Nephron progenitor cell (in vitro differentiated cells): ENCODE measurements around the gene SIRT7.
"Not testable (repeated sequence)": the region's sequence is repeated elsewhere in the genome, so short reads cannot be mapped to it uniquely, and the experiment has no call there.

Experiments used
- DNase-seq: peaks from one replicate; pipeline ENCODE4 v3.0.0; 2021
- H3K27ac Mint-ChIP-seq: 2 replicates; pipeline ENCODE4 v1.8.0; 2021; ENCODE audit warnings: mild to moderate bottlenecking, moderate library complexity, mixed read lengths
- H3K27me3 Mint-ChIP-seq: 2 replicates; pipeline ENCODE4 v1.8.0; 2021; ENCODE audit warnings: mild to moderate bottlenecking, low read depth, mixed read lengths; ENCODE audit not compliant: poor library complexity
- H3K36me3 Mint-ChIP-seq: 2 replicates; pipeline ENCODE4 v1.8.0; 2021; ENCODE audit warnings: low read depth, mixed read lengths
- H3K4me1 Mint-ChIP-seq: 2 replicates; pipeline ENCODE4 v1.8.0; 2021; ENCODE audit warnings: mixed read lengths
- H3K4me3 Mint-ChIP-seq: 2 replicates; pipeline ENCODE4 v1.8.0; 2021; ENCODE audit warnings: mild to moderate bottlenecking, moderate library complexity, mixed read lengths
- H3K9me3 Mint-ChIP-seq: 2 replicates; pipeline ENCODE4 v1.8.0; 2021; ENCODE audit warnings: mild to moderate bottlenecking, moderate library complexity, mixed read lengths
- TF ChIP-seq, protein P1 (sequence below): fragments of 200-600 bp; sonication (generic); IDR thresholded peaks from 2 replicates; pipeline ENCODE4 v1.5.0; 2021; ENCODE audit warnings: antibody characterized with exemption

SIRT7 gene

DNA sequence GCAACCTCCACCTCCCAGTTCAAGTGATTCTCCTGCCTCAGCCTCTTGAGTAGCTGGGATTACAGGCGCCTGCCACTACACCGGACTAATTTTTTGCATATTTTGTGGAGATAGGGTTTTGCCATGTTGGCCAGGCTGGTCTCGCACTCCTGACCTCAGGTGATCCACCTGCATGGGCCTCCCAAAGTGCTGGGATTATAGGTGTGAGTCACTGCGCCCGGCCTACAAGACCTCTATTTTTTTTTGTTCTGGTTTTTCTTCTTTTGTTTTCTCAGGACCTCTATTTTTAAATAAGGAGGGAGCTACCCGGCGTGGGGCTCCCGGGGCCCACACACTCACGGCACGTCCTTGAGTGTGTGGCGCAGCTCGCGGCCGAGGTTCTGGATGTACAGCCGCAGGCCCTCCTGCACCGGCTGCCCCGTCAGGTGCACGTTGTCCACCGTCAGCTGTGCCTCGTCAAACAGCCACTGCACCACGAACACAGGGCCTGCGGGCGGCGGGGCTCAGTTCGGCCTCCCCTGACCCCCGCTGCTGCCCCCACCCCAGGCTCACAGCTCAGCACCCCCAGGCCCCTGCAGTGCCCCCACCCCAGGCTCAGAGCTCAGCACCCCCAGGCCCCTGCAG, 37.2 kb upstream of the SIRT7 start:
- no peaks in the 10 kb centered on the region for H3K36me3 Mint-ChIP-seq
- no peak overlapping the region for H3K4me3 Mint-ChIP-seq
- peaks cover 5% of the 10 kb centered on the region for H3K27me3 Mint-ChIP-seq
- peaks cover 17% of the 10 kb centered on the region for H3K4me1 Mint-ChIP-seq
- no peaks in the 10 kb centered on the region for H3K9me3 Mint-ChIP-seq
- H3K27ac Mint-ChIP-seq, result no peak overlapping the region
- TF ChIP-seq, protein P1, sequence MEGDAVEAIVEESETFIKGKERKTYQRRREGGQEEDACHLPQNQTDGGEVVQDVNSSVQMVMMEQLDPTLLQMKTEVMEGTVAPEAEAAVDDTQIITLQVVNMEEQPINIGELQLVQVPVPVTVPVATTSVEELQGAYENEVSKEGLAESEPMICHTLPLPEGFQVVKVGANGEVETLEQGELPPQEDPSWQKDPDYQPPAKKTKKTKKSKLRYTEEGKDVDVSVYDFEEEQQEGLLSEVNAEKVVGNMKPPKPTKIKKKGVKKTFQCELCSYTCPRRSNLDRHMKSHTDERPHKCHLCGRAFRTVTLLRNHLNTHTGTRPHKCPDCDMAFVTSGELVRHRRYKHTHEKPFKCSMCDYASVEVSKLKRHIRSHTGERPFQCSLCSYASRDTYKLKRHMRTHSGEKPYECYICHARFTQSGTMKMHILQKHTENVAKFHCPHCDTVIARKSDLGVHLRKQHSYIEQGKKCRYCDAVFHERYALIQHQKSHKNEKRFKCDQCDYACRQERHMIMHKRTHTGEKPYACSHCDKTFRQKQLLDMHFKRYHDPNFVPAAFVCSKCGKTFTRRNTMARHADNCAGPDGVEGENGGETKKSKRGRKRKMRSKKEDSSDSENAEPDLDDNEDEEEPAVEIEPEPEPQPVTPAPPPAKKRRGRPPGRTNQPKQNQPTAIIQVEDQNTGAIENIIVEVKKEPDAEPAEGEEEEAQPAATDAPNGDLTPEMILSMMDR, result no peak
- DNase-seq, result no peak

DNA sequence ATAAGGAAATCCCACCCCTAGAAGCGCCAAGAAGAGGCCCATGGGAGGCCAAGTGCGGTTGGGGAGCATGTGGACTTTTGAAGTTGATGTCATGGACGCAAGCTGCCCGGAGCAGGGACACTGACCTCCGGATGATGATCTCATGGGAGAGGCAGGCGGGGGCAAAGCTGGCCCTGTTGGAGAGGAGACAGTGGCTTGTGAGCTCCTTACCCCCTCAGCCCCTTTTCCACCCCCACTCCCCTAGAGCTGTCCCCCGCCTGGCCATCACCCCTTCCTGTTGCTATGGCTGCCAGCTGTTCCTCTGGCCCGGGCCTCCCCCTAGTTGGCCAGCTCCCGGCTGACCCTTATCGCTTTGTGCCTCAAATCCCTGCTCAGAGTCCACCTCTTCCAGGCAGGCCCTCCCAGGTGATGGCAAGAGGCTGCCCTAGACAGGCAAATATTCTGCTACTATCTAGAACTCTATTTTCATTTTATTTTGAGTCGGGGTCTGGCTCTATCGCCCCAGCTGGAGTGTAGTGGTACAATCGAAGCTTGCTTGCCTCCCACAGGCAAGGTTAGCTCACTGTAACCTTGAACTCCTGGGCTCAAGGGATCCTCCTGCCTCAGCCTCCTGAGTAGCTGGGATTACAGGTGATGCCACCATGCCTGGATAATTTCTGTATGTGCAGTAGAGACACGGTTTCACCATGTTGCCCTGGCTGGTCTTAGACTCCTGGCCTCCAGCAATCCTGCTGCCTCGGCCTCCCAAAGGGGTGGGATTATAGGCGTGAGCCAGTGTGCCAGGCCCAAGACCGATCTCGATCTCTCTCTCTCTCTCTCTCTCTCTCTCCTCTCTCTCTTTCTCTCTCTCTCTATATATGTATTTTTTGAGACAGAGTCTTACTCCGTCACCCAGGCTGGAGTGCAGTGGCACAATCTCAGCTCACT, 36.4 kb upstream of the SIRT7 start:
- no peak overlapping the region for H3K27ac Mint-ChIP-seq
- peaks cover 5% of the 10 kb centered on the region for H3K27me3 Mint-ChIP-seq
- H3K4me3 Mint-ChIP-seq, result no peak overlapping the region

DNA sequence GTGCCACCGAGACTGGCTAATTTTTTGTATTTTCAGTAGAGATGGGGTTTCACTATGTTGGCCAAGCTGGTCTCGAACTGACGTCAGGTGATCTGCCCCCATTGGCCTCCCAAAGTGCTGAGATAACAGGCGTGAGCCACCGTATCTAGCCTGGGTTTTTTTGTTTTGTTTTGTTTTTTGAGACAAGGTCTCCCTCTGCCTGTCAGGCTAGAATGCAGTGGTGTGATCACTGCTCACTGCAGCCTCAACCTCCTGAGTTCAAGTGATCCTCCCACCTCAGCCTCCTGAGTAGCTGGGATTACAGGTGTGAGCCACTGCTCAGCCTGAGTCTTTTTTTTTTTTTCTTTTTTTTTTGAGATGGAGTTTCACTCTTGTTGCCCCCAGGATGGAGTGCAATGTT, 35.5 kb upstream of the SIRT7 start:
- not testable (repeated sequence) for DNase-seq, H3K4me3 Mint-ChIP-seq, H3K9me3 Mint-ChIP-seq, H3K27ac Mint-ChIP-seq, H3K27me3 Mint-ChIP-seq, H3K36me3 Mint-ChIP-seq
- peaks cover 11% of the 10 kb centered on the region for H3K4me1 Mint-ChIP-seq

More for the DNA sequence above, 36.4 kb upstream of the SIRT7 start:
- Mint-ChIP-seq H3K36me3 (no peaks in the 10 kb centered on the region), H3K9me3 (no peaks in the 10 kb centered on the region), H3K4me1 (peaks cover 17% of the 10 kb centered on the region)
- no peak for DNase-seq
- TF ChIP-seq, protein P1, result no peak

DNA sequence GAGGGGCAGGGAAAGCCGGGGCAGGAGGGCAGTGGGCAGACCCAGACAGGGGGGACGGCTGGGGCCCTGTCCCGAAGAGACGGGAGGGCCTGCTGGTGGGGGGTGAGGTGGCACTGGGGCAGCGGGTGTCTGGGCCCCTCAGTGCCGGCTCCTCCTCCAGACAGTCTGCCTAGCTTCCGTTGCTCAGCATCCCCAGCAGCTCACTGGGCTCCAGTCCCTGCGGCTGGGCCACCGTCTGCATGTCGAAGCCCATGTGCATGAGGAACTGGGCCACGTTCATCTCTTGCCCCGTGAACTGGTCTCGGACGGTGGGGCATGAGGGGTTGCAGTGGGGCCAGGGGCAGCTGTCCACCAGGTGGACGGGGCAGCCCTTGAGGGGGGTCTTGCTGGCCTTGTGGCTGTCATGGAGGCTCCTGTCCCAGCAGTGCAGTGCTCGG, 34.8 kb upstream of the SIRT7 start:
- H3K9me3 Mint-ChIP-seq, result no peaks in the 10 kb centered on the region
- no peak for DNase-seq
- TF ChIP-seq, protein P1, result no peak
- H3K36me3 Mint-ChIP-seq, result no peaks in the 10 kb centered on the region
- no peak overlapping the region for H3K27ac Mint-ChIP-seq
- H3K4me1 Mint-ChIP-seq, result peaks cover 10% of the 10 kb centered on the region
- no peaks in the 10 kb centered on the region for H3K27me3 Mint-ChIP-seq
- no peak overlapping the region for H3K4me3 Mint-ChIP-seq

DNA sequence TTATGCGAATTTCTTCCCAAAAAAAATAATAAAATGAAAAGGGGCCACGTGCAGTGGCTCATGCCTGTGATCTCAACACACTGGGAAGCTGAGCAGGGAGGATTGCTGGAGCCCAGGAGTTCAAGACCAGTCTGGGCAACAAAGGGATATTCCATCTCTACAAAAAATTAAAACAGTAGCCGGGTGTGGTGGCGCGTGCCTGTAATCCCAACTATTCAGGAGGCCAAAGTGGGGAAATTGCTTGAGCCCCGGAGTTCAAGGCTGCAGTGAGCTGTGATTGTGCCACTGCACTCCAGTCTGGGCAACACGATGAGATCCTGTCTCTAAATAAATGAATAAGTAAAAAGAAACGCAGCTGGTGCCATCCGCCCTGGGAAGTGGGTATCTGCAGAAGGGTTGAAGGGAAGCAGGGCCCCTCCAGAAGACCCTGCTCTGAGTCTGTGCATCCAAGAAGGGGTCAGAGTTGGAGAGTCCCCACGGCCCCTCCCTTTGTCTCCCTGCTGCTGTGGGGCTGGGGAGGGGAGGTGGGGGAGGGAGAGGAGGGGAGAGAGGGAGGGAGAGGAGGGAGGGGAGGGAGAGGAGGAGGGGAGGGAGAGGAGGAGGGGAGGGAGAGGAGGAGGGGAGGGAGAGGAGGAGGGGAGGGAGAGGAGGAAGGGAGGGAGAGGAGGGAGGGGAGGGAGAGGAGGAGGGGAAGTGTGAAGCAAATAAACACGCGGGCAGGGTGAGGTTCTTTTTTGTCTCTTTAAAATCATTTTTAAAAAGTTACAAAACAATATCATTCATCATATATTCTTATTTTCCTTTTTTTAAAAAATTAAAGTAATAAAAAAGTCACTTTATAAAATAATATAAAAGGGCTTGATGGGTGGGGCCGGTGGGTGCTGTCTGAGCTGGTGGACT, 34.1 kb upstream of the SIRT7 start:
- Mint-ChIP-seq H3K27ac (peak overlapping the region; percentile 75), H3K9me3 (no peaks in the 10 kb centered on the region), H3K4me1 (peaks cover 5% of the 10 kb centered on the region), H3K36me3 (no peaks in the 10 kb centered on the region), H3K4me3 (no peak overlapping the region), H3K27me3 (no peaks in the 10 kb centered on the region)
- no peak for DNase-seq
- TF ChIP-seq, protein P1, result no peak

DNA sequence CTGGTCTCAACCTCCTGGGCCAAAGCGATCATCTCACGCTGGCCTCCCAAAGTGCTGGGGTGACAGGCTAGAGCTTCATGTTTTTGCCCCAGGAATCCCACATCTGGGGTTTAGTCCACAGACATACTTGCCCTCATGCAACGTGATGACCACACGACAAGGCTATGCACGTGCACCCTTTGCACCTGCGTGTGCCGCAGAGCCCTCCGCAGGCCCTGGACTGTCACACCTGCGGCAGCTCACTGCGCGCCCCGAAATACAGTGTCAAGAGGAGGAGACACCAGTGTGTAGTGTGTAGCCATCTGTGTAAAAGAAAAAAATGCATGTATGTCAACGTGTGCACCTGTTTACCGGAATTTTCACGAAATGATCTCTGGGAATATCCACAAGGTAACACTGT, 32.5 kb upstream of the SIRT7 start:
- H3K36me3 Mint-ChIP-seq, result no peaks in the 10 kb centered on the region
- no peak overlapping the region for H3K4me3 Mint-ChIP-seq
- no peaks in the 10 kb centered on the region for H3K4me1 Mint-ChIP-seq
- no peaks in the 10 kb centered on the region for H3K9me3 Mint-ChIP-seq
- peaks cover 1% of the 10 kb centered on the region for H3K27me3 Mint-ChIP-seq
- no peak for DNase-seq
- no peak overlapping the region for H3K27ac Mint-ChIP-seq
- TF ChIP-seq, protein P1, result no peak
